GM19324 (cell line): ENCODE results near the gene PBX3.

Source experiments
- ATAC-seq: cut with Tn5 transposase; IDR thresholded peaks from one replicate; pipeline ENCODE4 v1.9.1; 2021; ENCODE audit warnings: mild to moderate bottlenecking, moderate library complexity; ENCODE audit not compliant: unreplicated experiment, low FRiP score

Gene PBX3

DNA sequence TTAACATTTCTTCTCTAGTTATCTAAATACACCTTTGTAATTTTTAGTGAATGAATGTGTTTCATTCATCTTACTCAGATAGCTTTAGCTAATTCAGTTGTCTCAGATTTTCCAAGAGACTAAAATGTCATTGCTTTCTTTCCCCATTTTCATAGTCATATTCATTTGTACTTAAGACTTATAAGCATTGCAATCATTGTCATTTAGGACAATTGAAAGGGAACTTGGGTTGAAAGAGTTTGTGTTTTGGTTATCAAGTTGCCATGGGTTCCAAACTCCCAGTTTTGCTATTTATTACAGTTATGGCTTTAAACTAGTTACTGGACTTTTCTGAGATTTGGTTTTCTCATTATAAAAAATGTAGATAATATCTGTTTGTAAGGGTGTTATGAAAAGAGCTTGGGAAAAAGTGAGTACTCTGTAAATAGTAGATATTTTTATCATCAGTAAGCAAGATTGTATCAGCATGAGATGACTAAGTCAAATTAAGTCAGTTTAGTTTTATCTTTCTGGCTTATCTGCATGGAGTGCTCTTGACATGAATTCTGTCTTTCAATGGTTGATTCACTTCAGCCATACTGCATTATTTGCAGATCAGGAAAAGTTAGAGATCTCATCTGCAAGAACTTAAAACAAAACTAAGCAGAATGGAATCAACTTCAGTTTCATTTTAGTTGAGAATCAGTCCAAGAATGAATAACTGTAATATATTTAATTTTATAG, 107.5 kb downstream of the PBX3 start:
- ATAC-seq = no peak

DNA sequence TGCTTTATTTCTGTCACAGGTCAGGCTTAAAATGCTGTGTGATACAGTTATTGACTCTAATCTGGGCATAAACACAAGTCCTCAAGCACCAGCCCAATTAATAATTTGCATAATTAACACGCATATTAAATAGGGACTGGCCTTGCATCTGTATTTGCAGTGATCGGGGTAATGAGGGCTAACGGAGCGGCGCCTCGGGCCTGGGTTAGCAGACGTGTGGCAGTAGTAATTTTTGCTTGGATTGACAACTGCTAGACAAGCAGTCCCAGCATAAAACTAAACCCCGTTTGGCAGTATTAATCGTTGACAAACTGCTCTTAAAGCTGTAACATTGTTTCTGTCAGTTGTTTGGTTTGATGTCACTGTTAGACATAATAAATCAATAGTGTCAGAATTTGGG, 109.2 kb downstream of the PBX3 start:
- no peak for ATAC-seq

DNA sequence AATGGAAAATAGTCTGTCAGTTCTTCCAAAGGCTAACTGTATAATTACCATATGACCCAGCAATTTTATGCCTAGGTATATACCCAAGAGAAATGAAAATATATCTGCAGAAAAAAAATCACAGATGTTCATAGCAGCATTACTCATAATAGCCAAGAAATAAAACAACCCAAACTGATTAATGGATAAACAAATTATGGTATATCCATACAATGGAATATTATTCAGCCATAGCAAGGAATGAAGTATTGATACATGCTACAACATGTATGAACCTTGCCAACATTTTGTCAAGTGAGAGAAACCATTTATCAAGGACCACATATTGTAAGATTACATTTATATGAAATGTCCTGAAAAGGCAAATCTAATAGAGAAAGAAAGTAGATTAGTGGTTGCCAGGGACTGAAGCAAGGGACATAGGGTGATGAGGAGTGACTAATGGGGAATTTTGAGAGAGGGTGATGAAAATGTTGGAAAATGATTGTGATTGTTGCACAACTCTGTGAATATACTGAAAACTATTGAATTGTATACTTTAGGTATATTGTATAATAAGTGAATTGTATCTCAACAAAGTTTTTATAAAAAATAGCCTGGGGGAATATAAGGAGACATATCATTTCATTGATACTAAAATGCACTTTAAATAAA, 114.4 kb downstream of the PBX3 start:
- ATAC-seq = no peak

- no peak for ATAC-seq
Observed at GRCh38 chr9:125863923-125864322, 116.8 kb downstream of the PBX3 start.

DNA sequence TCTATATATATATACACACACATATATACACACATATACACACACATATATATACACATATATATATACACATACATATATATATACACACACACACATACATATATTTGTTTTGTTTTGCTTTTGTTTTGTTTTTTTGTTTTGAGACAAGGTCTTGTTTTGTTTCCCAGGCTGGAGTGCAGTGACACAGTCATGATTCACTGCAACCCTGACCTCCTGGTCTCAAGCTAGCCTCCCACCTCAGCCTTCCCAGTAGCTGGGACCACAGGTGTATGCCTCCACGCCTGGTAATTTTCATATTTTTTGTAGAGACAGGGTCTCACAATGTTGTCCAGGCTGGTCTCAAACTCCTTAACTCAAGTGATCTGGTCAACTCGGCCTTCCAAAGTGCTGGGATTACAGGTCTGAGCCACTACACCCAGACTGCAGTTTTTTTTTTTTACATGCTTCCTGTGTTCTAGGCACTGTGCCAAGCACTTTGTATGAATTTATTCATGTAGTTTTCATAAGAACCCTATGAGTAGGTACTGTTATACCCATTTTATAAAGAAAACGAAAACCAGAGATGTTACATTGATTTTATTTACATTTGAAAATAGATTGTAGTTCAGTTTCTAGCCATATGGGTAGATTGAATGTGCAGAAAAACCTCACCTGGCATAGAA, 120.7 kb downstream of the PBX3 start:
- ATAC-seq = no peak

GRCh38 chr9:125878164-125878631, 131.0 kb downstream of the PBX3 start:
- ATAC-seq = no peak

DNA sequence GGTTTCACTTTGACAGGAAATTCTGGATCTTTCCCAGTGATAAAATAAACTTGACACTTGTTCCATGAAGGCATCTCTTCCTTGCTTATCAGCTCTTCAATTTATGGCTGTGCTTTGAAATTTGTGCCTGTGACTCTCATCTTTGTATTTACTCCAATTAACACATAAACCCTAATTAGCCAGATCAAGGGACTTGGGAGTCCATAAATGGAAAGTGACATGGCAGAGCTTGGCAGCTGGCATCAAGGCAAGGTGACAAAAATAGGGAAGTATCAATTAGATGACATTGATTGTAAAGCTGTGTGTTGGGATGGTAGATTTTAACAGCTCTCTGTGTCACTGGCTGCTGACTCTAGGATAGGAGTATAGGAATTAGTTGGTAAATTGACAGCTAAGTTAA, 133.9 kb downstream of the PBX3 start:
- no peak for ATAC-seq

- ATAC-seq = no peak
Observed at GRCh38 chr9:125883565-125884217, 136.5 kb downstream of the PBX3 start.

GRCh38 chr9:125884218-125884595, 137.0 kb downstream of the PBX3 start:
- ATAC-seq = no peak

- no peak for ATAC-seq
Observed at GRCh38 chr9:125885405-125886034, 138.3 kb downstream of the PBX3 start.

DNA sequence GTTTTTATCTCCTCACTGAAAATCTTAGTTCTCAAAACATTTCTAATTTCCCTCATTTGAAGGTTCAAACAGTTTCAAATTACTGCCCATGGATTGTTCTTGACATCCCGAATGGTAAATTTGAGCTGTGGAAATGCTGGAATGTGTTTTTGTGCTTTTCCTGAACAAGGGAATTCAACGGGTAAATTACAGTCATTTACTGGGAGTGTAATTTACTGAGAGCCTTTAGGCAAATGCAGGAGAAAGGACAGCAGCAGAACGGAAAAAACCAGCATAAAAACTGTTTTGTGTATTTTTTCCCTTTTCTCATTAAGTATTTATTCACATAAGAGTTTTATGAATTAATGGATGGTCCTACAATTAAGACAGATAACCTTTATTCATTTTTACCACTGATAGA, 139.2 kb downstream of the PBX3 start:
- no peak for ATAC-seq

- ATAC-seq = no peak
Observed at GRCh38 chr9:125887172-125887571, 140.0 kb downstream of the PBX3 start.

GRCh38 chr9:125888211-125888610, 141.0 kb downstream of the PBX3 start:
- ATAC-seq = no peak

DNA sequence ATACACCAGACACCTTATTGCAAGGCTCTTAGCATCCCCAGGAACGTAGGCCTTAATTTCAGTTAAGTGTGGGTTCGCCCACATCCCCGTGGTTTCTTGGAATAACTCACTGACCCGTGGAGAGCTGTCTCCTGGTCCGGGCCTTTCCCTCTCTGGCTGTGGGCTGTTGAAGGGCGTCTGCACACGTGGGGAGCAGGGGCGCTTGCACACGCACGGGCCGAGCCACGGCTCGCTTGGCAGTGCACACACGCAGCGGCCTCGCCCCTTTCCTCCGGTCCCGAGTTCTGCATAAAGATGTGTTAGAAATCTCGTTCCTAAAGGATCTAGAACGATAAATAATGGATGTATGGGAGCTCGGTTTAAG, 141.9 kb downstream of the PBX3 start:
- ATAC-seq = no peak

DNA sequence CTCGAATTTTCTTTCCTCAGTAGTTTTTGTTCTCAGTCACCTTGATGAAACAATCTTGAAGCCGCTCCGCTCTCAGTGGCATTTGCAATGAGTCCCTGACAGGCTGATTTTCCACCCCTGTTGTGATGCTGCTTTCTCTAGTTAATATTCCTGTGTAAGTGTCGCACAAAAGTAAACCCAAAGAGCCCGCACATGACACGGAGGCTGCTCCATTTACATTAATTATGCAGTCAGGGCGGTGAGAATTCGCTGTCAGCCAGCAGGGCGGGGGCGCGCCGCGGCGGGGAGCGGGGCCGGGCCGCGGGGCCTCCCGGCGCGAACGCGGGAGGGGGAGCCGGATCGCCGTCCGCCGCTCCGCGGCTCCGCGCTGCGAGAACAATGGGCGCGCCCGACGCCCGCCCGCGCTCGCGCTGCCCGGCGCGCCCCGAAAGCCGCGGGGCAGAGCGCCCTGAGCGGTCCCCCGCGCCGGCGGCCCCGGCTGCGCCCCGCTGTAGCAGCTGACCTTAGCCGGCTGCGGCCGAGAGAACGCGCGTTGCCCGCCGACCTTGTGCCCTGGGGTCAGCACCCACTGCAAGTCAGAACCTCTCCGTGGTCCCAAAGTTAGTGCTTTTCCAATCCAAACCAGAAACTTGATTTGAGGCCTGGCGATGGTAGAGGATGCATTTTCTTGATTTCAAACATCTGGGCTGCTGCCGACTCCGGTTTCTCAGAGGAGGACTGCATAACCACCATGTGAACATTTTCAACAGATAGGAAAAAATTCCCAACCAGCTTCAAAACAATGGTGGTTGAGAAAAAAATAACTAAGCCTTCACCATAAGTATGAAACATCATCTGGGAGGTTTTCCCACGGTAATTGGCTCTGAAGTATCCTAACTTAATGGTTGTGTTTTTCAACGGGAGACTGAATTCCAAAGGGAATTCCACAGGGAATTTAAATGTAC, 142.6 kb downstream of the PBX3 start:
- no peak for ATAC-seq

GRCh38 chr9:125890826-125891225, 143.7 kb downstream of the PBX3 start:
- ATAC-seq = no peak

- no peak for ATAC-seq
Observed at GRCh38 chr9:125893277-125893676, 146.1 kb downstream of the PBX3 start.

GRCh38 chr9:125894566-125894965, 147.4 kb downstream of the PBX3 start:
- ATAC-seq = no peak

DNA sequence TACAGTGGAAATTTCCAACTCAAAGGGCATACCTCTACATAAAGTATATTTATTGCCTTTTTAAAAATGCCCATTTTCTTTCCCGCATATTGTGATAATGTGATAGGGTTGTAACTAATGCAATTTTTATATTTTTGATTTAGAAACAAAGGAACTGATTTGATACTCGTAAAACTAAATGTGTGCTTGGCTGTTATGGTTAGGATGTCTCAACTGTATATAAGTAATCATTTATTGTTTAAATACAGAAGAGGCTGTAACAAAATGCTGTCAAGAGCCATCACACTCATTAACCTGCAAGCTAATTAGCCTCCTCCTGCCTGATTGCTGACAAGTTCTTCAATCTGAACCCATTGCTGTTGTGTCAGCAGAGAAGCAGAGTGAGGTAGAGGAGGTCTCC, 149.2 kb downstream of the PBX3 start:
- ATAC-seq = no peak

- ATAC-seq = no peak
Observed at GRCh38 chr9:125896964-125897363, 149.8 kb downstream of the PBX3 start.
